IMR-90 (cell line): ENCODE measurements around the gene KLF17. TPM values are rescaled to one million over a fixed set of nuclear protein-coding genes. Genes with fewer than 3 reads are reported as not detected.
A peak's percentile ranks its signal among the peaks of the same experiment; 100 is the strongest.

Source experiments
- ATAC-seq: fragments of 200-7000 bp; cut with Tn5 transposase; 2 replicates; pipeline ENCODE4 v1.9.1; 2020; ENCODE audit warnings: low read depth, mild to moderate bottlenecking, moderate library complexity
- BruUV-seq: library from RNA; stranded (reverse); fragments of 400-500 nt; replicated peaks from 2 replicates; lab custom pipeline; 2021; lab: Mats Ljungman, UMichigan
- CTCF ChIA-PET: fragments of 300-600 bp; formaldehyde crosslinking; extraction: SDS; loops from one replicate; lab custom pipeline; 2021; ENCODE audit warnings: antibody characterized with exemption; lab: Yijun Ruan, JAX
- POLR2A ChIA-PET: fragments of 300-600 bp; sonication (Branson Sonifier 250); formaldehyde crosslinking; loops from one replicate; lab custom pipeline; 2022; ENCODE audit warnings: antibody characterized with exemption; ENCODE audit not compliant: unreplicated experiment; lab: Charles Lee
- DNase-seq: peaks from one replicate; pipeline ENCODE4 v3.0.0; 2013
- H2AFZ ChIP-seq: replicated peaks from 2 replicates; pipeline ENCODE3; 2013; ENCODE audit warnings: low read length, mild to moderate bottlenecking; ENCODE audit not compliant: poor library complexity
- H2AK5ac ChIP-seq: 2 replicates; pipeline ENCODE4 v1.6.1; 2013; ENCODE audit warnings: low read depth, low read length, inconsistent platforms
- H2AK9ac ChIP-seq: replicated peaks from 2 replicates; pipeline ENCODE3; 2013; ENCODE audit warnings: mild to moderate bottlenecking, low read depth, low read length, moderate library complexity; ENCODE audit not compliant: poor library complexity
- H2BK120ac ChIP-seq: 2 replicates; pipeline ENCODE4 v1.6.1; 2013; ENCODE audit warnings: low read depth, low read length, inconsistent platforms
- H2BK15ac ChIP-seq: 3 replicates; pipeline ENCODE4 v1.6.1; 2013; ENCODE audit warnings: low read depth, low read length, inconsistent platforms
- H2BK20ac ChIP-seq: 2 replicates; pipeline ENCODE4 v1.6.1; 2013; ENCODE audit warnings: low read depth, mild to moderate bottlenecking, inconsistent platforms, low read length, moderate library complexity
- H2BK5ac ChIP-seq: 2 replicates; pipeline ENCODE4 v1.6.1; 2013; ENCODE audit warnings: mild to moderate bottlenecking, low read depth, low read length, inconsistent platforms; ENCODE audit not compliant: poor library complexity, severe bottlenecking
- H3K14ac ChIP-seq: replicated peaks from 2 replicates; pipeline ENCODE4 v1.6.1; 2013; ENCODE audit warnings: low read depth, low read length, inconsistent platforms
- H3K18ac ChIP-seq: 2 replicates; pipeline ENCODE4 v1.6.1; 2013; ENCODE audit warnings: low read depth, low read length, control low read depth
- H3K23ac ChIP-seq: 2 replicates; pipeline ENCODE4 v1.6.1; 2013; ENCODE audit warnings: low read depth, low read length, inconsistent platforms
- H3K27ac ChIP-seq: 2 replicates; pipeline ENCODE4 v1.5.1; 2013; ENCODE audit warnings: mild to moderate bottlenecking, control low read depth, low read length; ENCODE audit not compliant: insufficient read depth
- H3K27me3 ChIP-seq: 2 replicates; pipeline ENCODE4 v1.6.1; 2013; ENCODE audit warnings: low read length; ENCODE audit not compliant: control insufficient read depth, insufficient read depth
- H3K36me3 ChIP-seq: 2 replicates; pipeline ENCODE4 v1.6.1; 2013; ENCODE audit warnings: low read length, mixed read lengths; ENCODE audit not compliant: control insufficient read depth, insufficient read depth
- H3K4ac ChIP-seq: 2 replicates; pipeline ENCODE4 v1.6.1; 2013; ENCODE audit warnings: low read depth, low read length, inconsistent platforms
- H3K4me1 ChIP-seq: 2 replicates; pipeline ENCODE4 v1.6.1; 2013; ENCODE audit warnings: low read length, mixed read lengths; ENCODE audit not compliant: control insufficient read depth, insufficient read depth
- H3K4me2 ChIP-seq: 2 replicates; pipeline ENCODE4 v1.6.1; 2013; ENCODE audit warnings: low read depth, mild to moderate bottlenecking, control low read depth, low read length, moderate library complexity
- H3K4me3 ChIP-seq: 2 replicates; pipeline ENCODE4 v1.5.1; 2013; ENCODE audit warnings: low read depth, mild to moderate bottlenecking, control low read depth, low read length, moderate library complexity; ENCODE audit not compliant: insufficient read depth
- H3K56ac ChIP-seq: 2 replicates; pipeline ENCODE4 v1.6.1; 2013; ENCODE audit warnings: low read length, inconsistent platforms; ENCODE audit not compliant: insufficient read depth; ENCODE audit errors: extremely low read depth
- H3K79me1 ChIP-seq, 2 experiments: 2 replicates each; pipeline ENCODE4 v1.6.1; 2013; ENCODE audit warnings: low read length in 2 of 2, inconsistent platforms in 1 of 2, low read depth in 1 of 2
- H3K9ac ChIP-seq: 2 replicates; pipeline ENCODE4 v1.6.1; 2013; ENCODE audit warnings: low read depth, low read length, control low read depth
- H3K9me1 ChIP-seq: 2 replicates; pipeline ENCODE4 v1.6.1; 2013; ENCODE audit warnings: low read length, inconsistent platforms; ENCODE audit not compliant: insufficient read depth
- H3K9me3 ChIP-seq: 2 replicates; pipeline ENCODE4 v1.6.1; 2013; ENCODE audit warnings: low read length; ENCODE audit not compliant: control insufficient read depth, insufficient read depth
- H4K20me1 ChIP-seq: 2 replicates; pipeline ENCODE4 v1.6.1; 2013; ENCODE audit warnings: low read length, inconsistent platforms; ENCODE audit not compliant: insufficient read depth
- H4K5ac ChIP-seq: 2 replicates; pipeline ENCODE4 v1.6.1; 2013; ENCODE audit warnings: mild to moderate bottlenecking, low read depth, low read length, control low read depth
- H4K8ac ChIP-seq, 2 experiments: 2 replicates each; pipeline ENCODE4 v1.6.1; 2013; ENCODE audit warnings: low read depth in 2 of 2, low read length in 2 of 2, control low read depth in 1 of 2, inconsistent platforms in 1 of 2
- H4K91ac ChIP-seq: 2 replicates; pipeline ENCODE4 v1.6.1; 2013; ENCODE audit warnings: low read depth, low read length, inconsistent platforms; ENCODE audit not compliant: insufficient read depth
- CEBPB ChIP-seq: IDR thresholded peaks from 2 replicates; pipeline ENCODE4 v1.6.1; 2012; ENCODE audit warnings: low read depth, low read length, improper control_type of control experiment
- ELK1 ChIP-seq: fragments of 150-350 bp; IDR thresholded peaks from 2 replicates; pipeline ENCODE4 v1.6.1; 2016; ENCODE audit warnings: low read depth, mild to moderate bottlenecking, low read length, moderate library complexity, borderline replicate concordance
- MAFK ChIP-seq: IDR thresholded peaks from 2 replicates; pipeline ENCODE4 v1.6.1; 2012; ENCODE audit warnings: low read depth, low read length, improper control_type of control experiment
- SMC3 ChIP-seq: fragments of 150-350 bp; IDR thresholded peaks from 2 replicates; pipeline ENCODE4 v1.6.1; 2016; ENCODE audit warnings: low read depth, mild to moderate bottlenecking, antibody characterized with exemption, low read length, moderate library complexity
- WGBS, 2 experiments: methylation state at CpG; one replicate each; pipeline versions ENCODE4 v1.1.5 to v1.1.7; 2013; ENCODE audit warnings: missing lambda C conversion rate in 2 of 2; ENCODE audit not compliant: insufficient read length in 1 of 2; ENCODE audit errors: extremely low coverage in 2 of 2; 5-methylcytosine and 5-hydroxymethylcytosine counted together
- dilution Hi-C: fragments of 300-500 bp; cut with HindIII; formaldehyde crosslinking; loops from one replicate; pipeline ENCODE4 v1.14.3; 2018; ENCODE audit warnings: low sequenced_read_pairs; ENCODE audit not compliant: unreplicated experiment
- in situ Hi-C: fragments of 300-500 bp; cut with MboI; formaldehyde crosslinking; loops from 3 replicates; pipeline ENCODE4 v1.14.3; 2019; ENCODE audit warnings: low sequenced_read_pairs, inconsistent platforms, mixed read lengths
- intact Hi-C: fragments of 100-400 bp; cut with micrococcal nuclease; formaldehyde crosslinking; loops from 2 replicates; pipeline ENCODE4 v1.10.0; 2022
- polyA plus RNA-seq, 3 experiments: library from polyadenylated mRNA; depleted of rRNA; stranded (reverse); fragments of >200 nt; gene quantifications; 2 replicates each; pipeline ENCODE4 v1.2.3, GENCODE V29; 2012; ENCODE audit warnings: low replicate concordance in 1 of 3
- total RNA-seq: library from RNA; depleted of rRNA; stranded (reverse); fragments of >200 nt; gene quantifications from 2 replicates; pipeline ENCODE4 v1.2.3, GENCODE V29; 2012

Gene KLF17
- total and polyA plus RNA-seq, 2 of the 4 experiments (the other 2 are of a cell fraction), result 0.17 to 0.36 TPM

GRCh38 chr1:44112486-44112885 is 6.1 kb upstream of the KLF17 start:
- CTCF ChIA-PET, result interaction anchor here (2.2 kb wide), 1 partner anchor 9 kb away, joined by 9 read pairs; no protein-coding TSS in a partner anchor
- Histone ChIP-seq H2BK15ac (no peak overlapping the region), H2BK20ac (no peak overlapping the region), H3K18ac (no peak overlapping the region), H3K9me3 (no peaks in the 10 kb centered on the region), H2AK5ac (no peak overlapping the region), H3K23ac (no peak overlapping the region), H4K91ac (no peak overlapping the region), H3K4me1 (no peaks in the 10 kb centered on the region), H3K4ac (no peak overlapping the region), H4K8ac (no peak overlapping the region), H2AFZ (no peak overlapping the region), H3K56ac (no peak overlapping the region), H3K9ac (no peak overlapping the region), H2BK120ac (no peak overlapping the region), H3K27ac (no peak overlapping the region), H4K5ac (no peak overlapping the region), H3K14ac (no peak overlapping the region), H3K4me3 (no peak overlapping the region), H3K27me3 (no peaks in the 10 kb centered on the region), H4K20me1 (no peaks in the 10 kb centered on the region), H3K36me3 (no peaks in the 10 kb centered on the region), H2AK9ac (no peak overlapping the region), H3K4me2 (no peak overlapping the region), H3K9me1 (no peaks in the 10 kb centered on the region), H3K79me1 (no peaks in the 10 kb centered on the region), H2BK5ac (no peak overlapping the region)
- BruUV-seq, result no TSS peak
- ATAC-seq (no peak), DNase-seq (peak; percentile 13)
- dilution Hi-C loops (no loop called here), in situ Hi-C loops (no loop called here), intact Hi-C loops (no loop called here)
- POLR2A ChIA-PET, result no interaction called here
- WGBS, 2 experiments, result no CpG with 5 or more reads among the region's 3 CpGs
- TF ChIP-seq CEBPB (no peak), ELK1 (no peak), MAFK (no peak), SMC3 (no peak)
